Left lung (tissue), 10 donors: ENCODE measurements around the gene CLEC1A. TPM values are rescaled to one million over a fixed set of nuclear protein-coding genes. Genes with fewer than 3 reads are reported as not detected.

Experiments used
- ATAC-seq: fragments of 200-7000 bp; cut with Tn5 transposase; one replicate; pipeline ENCODE4 v1.9.1; 2020; ENCODE audit warnings: moderate library complexity
- DNase-seq, 4 donors: peaks; one replicate each; pipeline ENCODE4 v3.0.0-alpha.2; 2013 to 2020
- H3K27ac ChIP-seq, 2 donors: fragments of 200-600 bp; sonication (generic) in 1 of 2; one replicate each; pipeline versions ENCODE4 v1.5.0 to v1.8.0; 2020 to 2021
- H3K27me3 ChIP-seq, 2 donors: fragments of 200-600 bp; sonication (generic) in 1 of 2; one replicate each; pipeline versions ENCODE4 v1.5.0 to v1.8.0; 2020 to 2021
- H3K36me3 ChIP-seq, 2 donors: fragments of 200-600 bp; sonication (generic) in 1 of 2; one replicate each; pipeline versions ENCODE4 v1.5.0 to v1.8.0; 2020 to 2021
- H3K4me1 ChIP-seq, 2 donors: fragments of 200-600 bp; one replicate each; pipeline ENCODE4 v1.8.0; 2021
- H3K4me3 ChIP-seq, 2 donors: fragments of 200-600 bp; sonication (generic) in 1 of 2; one replicate each; pipeline versions ENCODE4 v1.5.0 to v1.8.0; 2020 to 2021; ENCODE audit warnings: mild to moderate bottlenecking in 1 of 2
- H3K9me3 ChIP-seq, 2 donors: fragments of 200-600 bp; sonication (generic) in 1 of 2; one replicate each; pipeline versions ENCODE4 v1.5.0 to v1.8.0; 2020 to 2021
- intact Hi-C, 2 donors: fragments of 100-400 bp; cut with DNase I; formaldehyde crosslinking; loops; one replicate each; pipeline versions ENCODE4 v1.11.2 to v1.14.2; 2022
- polyA plus RNA-seq, 6 donors: library from polyadenylated mRNA; unstranded; fragments of 120-200 nt; gene quantifications; one replicate each; pipeline ENCODE4 v1.2.1, GENCODE V29; 2013; ENCODE audit not compliant: insufficient read length in 6 of 6
- total RNA-seq, 2 donors: library from RNA; stranded (reverse); fragmentation: NEBNext Ultra II Directional; extraction: Animal tissue kit (Norgen Biotek cat#: 25700); gene quantifications; one replicate each; pipeline ENCODE4 v1.2.1, GENCODE V29; 2021
- TF ChIP-seq, protein P1 (sequence below), 2 donors: fragments of 200-600 bp; sonication (generic) in 1 of 2; IDR thresholded peaks; one replicate each; pipeline versions ENCODE4 v1.5.0 to v1.8.0; 2021; ENCODE audit warnings: antibody characterized with exemption in 2 of 2
- donor health status: DM: no; HTN: yes; CAD: no.
- donor health status: DM: no; HTN: no; CAD: no.

CLEC1A gene
- total and polyA plus RNA-seq, 8 donors, result 8.9 to 23.0 (median 20.0) TPM

DNA sequence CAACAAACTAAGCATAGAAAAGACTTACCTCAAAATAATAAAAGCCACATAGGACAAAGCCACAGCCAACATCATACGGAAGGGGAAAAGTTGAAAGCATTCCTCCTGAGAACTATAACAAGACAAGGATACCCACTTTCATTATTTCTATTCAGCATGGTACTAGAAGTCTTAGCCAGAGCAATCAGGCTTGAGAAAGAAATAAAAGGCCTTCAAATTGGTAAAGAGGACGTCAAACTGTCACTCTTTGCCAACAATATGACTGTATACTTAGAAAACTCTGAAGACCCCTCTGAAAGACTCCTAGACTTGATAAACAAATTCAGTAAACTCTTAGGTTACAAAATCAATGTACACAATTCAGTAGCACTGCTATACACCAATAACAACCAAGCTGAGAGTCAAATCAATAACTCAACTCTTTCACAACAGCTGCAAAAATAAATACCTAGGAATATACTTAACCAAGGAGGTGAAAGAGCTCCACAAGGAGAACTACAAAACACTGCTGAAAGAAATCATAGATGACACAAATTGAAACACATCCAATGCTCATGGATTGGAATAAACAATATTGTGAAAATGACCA is 11.6 kb upstream of the CLEC1A start:
- H3K9me3 ChIP-seq, result peaks cover 0 to 8% of the 10 kb centered on the region in 2 donors
- TF ChIP-seq, protein P1, sequence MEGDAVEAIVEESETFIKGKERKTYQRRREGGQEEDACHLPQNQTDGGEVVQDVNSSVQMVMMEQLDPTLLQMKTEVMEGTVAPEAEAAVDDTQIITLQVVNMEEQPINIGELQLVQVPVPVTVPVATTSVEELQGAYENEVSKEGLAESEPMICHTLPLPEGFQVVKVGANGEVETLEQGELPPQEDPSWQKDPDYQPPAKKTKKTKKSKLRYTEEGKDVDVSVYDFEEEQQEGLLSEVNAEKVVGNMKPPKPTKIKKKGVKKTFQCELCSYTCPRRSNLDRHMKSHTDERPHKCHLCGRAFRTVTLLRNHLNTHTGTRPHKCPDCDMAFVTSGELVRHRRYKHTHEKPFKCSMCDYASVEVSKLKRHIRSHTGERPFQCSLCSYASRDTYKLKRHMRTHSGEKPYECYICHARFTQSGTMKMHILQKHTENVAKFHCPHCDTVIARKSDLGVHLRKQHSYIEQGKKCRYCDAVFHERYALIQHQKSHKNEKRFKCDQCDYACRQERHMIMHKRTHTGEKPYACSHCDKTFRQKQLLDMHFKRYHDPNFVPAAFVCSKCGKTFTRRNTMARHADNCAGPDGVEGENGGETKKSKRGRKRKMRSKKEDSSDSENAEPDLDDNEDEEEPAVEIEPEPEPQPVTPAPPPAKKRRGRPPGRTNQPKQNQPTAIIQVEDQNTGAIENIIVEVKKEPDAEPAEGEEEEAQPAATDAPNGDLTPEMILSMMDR (IDR thresholded peaks at IDR 0.05), result no peak
- no peak for ATAC-seq
- H3K4me3 ChIP-seq, result no peak overlapping the region
- intact Hi-C loops, result no loop called here
- no peak overlapping the region for H3K27ac ChIP-seq
- no peaks in the 10 kb centered on the region for H3K4me1 ChIP-seq
- no peaks in the 10 kb centered on the region for H3K36me3 ChIP-seq
- DNase-seq, result no peak
- H3K27me3 ChIP-seq, result no peaks in the 10 kb centered on the region

- Histone ChIP-seq H3K36me3 (no peaks in the 10 kb centered on the region), H3K4me1 (peaks cover 6 to 23% of the 10 kb centered on the region in 2 donors), H3K4me3 (no peak overlapping the region), H3K9me3 (no peaks in the 10 kb centered on the region), H3K27me3 (no peaks in the 10 kb centered on the region), H3K27ac (no peak overlapping the region)
- no peak for DNase-seq
- TF ChIP-seq, protein P1 (IDR thresholded peaks at IDR 0.05), result no peak
- ATAC-seq, result peak; percentile 68
- intact Hi-C loops, result no loop called here
Measured at GRCh38 chr12:10102322-10102721, 3.5 kb upstream of the CLEC1A start.

DNA sequence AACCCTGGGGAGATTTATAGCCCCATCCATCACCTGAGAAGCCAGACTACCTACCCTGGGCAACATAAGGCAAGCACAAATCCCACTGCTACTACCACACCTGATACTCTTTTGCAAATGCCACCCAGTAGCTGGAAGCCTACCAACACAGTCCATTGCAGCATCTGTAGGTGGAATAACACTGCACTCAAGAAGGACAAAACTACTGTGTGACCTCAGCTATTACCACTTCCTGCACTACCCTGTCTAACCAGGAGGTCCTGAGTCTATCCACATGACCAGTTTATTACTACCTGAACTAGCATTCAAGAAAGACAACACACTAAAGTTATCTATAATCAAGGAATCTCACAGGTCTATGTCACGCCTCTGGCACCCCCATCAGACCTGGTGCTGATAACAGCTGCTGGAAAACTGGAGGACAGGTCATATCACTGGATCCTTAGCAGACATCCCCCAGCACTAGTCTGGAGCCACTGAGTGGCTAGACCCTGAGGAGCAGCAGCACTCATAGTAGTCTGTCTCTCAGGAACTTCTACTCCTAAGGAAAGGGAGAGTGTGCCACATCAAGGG is 2.9 kb upstream of the CLEC1A start:
- no peak for ATAC-seq
- TF ChIP-seq, protein P1 (IDR thresholded peaks at IDR 0.05), result no peak
- DNase-seq, result no peak
- Histone ChIP-seq H3K4me1 (peaks cover 6 to 23% of the 10 kb centered on the region in 2 donors), H3K27ac (no peak overlapping the region), H3K9me3 (no peaks in the 10 kb centered on the region), H3K4me3 (no peak overlapping the region), H3K27me3 (no peaks in the 10 kb centered on the region), H3K36me3 (no peaks in the 10 kb centered on the region)
- intact Hi-C loops, result no loop called here

DNA sequence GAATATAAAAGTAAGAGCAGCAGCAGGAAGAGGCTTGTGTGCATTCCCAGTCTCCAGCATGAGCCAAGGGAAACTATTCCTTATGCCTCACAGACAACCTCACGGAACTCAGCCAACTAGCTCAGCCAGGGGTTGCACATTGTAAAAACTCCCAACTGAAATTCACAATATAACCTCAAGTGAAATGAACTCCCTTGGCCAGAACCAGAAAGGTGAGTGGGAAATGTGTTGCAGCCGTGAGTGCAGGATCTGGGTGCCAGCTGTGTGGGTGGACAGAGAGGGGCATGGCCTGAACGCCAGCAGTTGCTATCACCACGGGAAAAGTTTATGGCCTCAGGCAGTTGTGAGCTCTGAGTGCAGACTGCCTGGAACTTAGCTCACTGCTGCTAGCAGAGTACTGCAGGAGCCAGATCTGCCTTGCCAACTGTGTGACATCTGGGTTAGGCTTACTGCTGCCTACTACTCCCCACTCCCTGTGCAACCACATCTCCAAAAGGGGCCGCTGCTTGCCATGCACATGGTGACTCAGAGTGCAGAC is 2.3 kb upstream of the CLEC1A start:
- DNase-seq (peak in 2 of 4 donors; percentile 38 to 39), ATAC-seq (peak; percentile 42)

GRCh38 chr12:10097521-10097920 is 1.3 kb downstream of the CLEC1A start:
- no peaks in the 10 kb centered on the region for H3K36me3 ChIP-seq
- H3K27me3 ChIP-seq, result no peaks in the 10 kb centered on the region
- peak overlapping the region in 1 of 2 donors; percentile 18 for H3K4me3 ChIP-seq
- DNase-seq, result no peak
- no peaks in the 10 kb centered on the region for H3K9me3 ChIP-seq
- peak overlapping the region in 1 of 2 donors; percentile 38 for H3K27ac ChIP-seq
- no peak for ATAC-seq
- H3K4me1 ChIP-seq, result peaks cover 6 to 46% of the 10 kb centered on the region in 2 donors
- intact Hi-C loops, result no loop called here
- TF ChIP-seq, protein P1 (IDR thresholded peaks at IDR 0.05), result no peak

More for the DNA sequence above, 2.3 kb upstream of the CLEC1A start:
- Histone ChIP-seq H3K27ac (no peak overlapping the region), H3K9me3 (no peaks in the 10 kb centered on the region), H3K27me3 (no peaks in the 10 kb centered on the region), H3K4me1 (peaks cover 6 to 23% of the 10 kb centered on the region in 2 donors), H3K4me3 (no peak overlapping the region), H3K36me3 (no peaks in the 10 kb centered on the region)
- TF ChIP-seq, protein P1 (IDR thresholded peaks at IDR 0.05), result no peak
- intact Hi-C loops, result no loop called here
